DOHH2 (cell line): Measurements from ENCODE around the gene SCAMP3.

Experiments
- H3F3A ChIP-seq: fragments of 200-600 bp; sonication (generic), shearing (Covaris generic); 2 replicates; pipeline ENCODE4 v1.6.0; 2016; ENCODE audit warnings: antibody characterized with exemption, mild to moderate bottlenecking; ENCODE audit not compliant: control insufficient read depth, insufficient read depth
- H3K27ac ChIP-seq: fragments of 200-600 bp; sonication (generic); 2 replicates; pipeline ENCODE4 v1.5.1; 2014; ENCODE audit warnings: low read depth, mild to moderate bottlenecking, low read length, moderate library complexity
- H3K27me3 ChIP-seq: fragments of 200-600 bp; sonication (generic); 2 replicates; pipeline ENCODE4 v1.6.1; 2014; ENCODE audit warnings: mild to moderate bottlenecking, low read length, mixed read lengths; ENCODE audit not compliant: control insufficient read depth
- H3K36me3 ChIP-seq: fragments of 200-600 bp; sonication (generic); 2 replicates; pipeline ENCODE4 v1.6.1; 2014; ENCODE audit warnings: mild to moderate bottlenecking, low read length, moderate library complexity, mixed read lengths; ENCODE audit not compliant: control insufficient read depth
- H3K4me1 ChIP-seq: fragments of 200-600 bp; sonication (generic); 2 replicates; pipeline ENCODE4 v1.6.1; 2014; ENCODE audit warnings: mild to moderate bottlenecking, low read length, mixed read lengths; ENCODE audit not compliant: control insufficient read depth
- H3K4me2 ChIP-seq: fragments of 200-600 bp; sonication (generic); 2 replicates; pipeline ENCODE4 v1.6.0; 2014; ENCODE audit warnings: mild to moderate bottlenecking, low read length, moderate library complexity
- H3K4me3 ChIP-seq: fragments of 200-600 bp; sonication (generic); 2 replicates; pipeline ENCODE4 v1.5.1; 2014; ENCODE audit warnings: mild to moderate bottlenecking, low read length, mixed read lengths
- H3K79me2 ChIP-seq: fragments of 200-600 bp; sonication (generic); 2 replicates; pipeline ENCODE4 v1.6.1; 2014; ENCODE audit warnings: mild to moderate bottlenecking, low read length, mixed read lengths; ENCODE audit not compliant: control insufficient read depth
- H3K9me2 ChIP-seq: fragments of 200-600 bp; sonication (generic); replicated peaks from 2 replicates; pipeline ENCODE4 v1.6.1; 2014; ENCODE audit warnings: mild to moderate bottlenecking, low read length, mixed read lengths; ENCODE audit not compliant: control insufficient read depth
- H3K9me3 ChIP-seq: fragments of 200-600 bp; sonication (generic); 2 replicates; pipeline ENCODE4 v1.6.1; 2014; ENCODE audit warnings: antibody characterized with exemption, low read length, mixed read lengths; ENCODE audit not compliant: control insufficient read depth, insufficient read depth
- H4K20me1 ChIP-seq: fragments of 200-600 bp; sonication (generic); 2 replicates; pipeline ENCODE4 v1.6.0; 2014; ENCODE audit warnings: low read depth, mild to moderate bottlenecking, antibody characterized with exemption, low read length, moderate library complexity; ENCODE audit not compliant: control insufficient read depth, insufficient read depth
- CTCF ChIP-seq: fragments of 200-600 bp; sonication (generic); IDR thresholded peaks from one replicate; pipeline ENCODE4 v1.5.1; 2014; ENCODE audit warnings: antibody characterized with exemption, mild to moderate bottlenecking, low read depth, low read length; ENCODE audit not compliant: poor library complexity, severe bottlenecking
- EZH2phosphoT487 ChIP-seq: fragments of 200-600 bp; sonication (generic); IDR thresholded peaks from 2 replicates; pipeline ENCODE4 v1.6.1; 2017; ENCODE audit warnings: borderline replicate concordance, mild to moderate bottlenecking, antibody characterized with exemption, low read length, moderate library complexity, mixed read lengths

Gene SCAMP3

GRCh38 chr1:155285063-155285462 lies 22.9 kb upstream of the SCAMP3 start:
- Histone ChIP-seq H3K9me2 (no peaks in the 10 kb centered on the region), H3K27ac (no peak overlapping the region), H3K36me3 (peaks cover 37% of the 10 kb centered on the region), H3K4me2 (no peak overlapping the region), H3K4me3 (no peak overlapping the region), H3K9me3 (no peaks in the 10 kb centered on the region), H3K79me2 (no peaks in the 10 kb centered on the region; the same call in 1 of the 2 replicates), H3K4me1 (no peaks in the 10 kb centered on the region), H3K27me3 (no peaks in the 10 kb centered on the region), H3F3A (no peaks in the 10 kb centered on the region), H4K20me1 (no peaks in the 10 kb centered on the region)
- TF ChIP-seq CTCF, result no peak
- no peak for TF ChIP-seq EZH2phosphoT487

GRCh38 chr1:155284476-155284875 lies 22.3 kb upstream of the SCAMP3 start:
- Histone ChIP-seq H3K4me3 (no peak overlapping the region), H4K20me1 (no peaks in the 10 kb centered on the region), H3K4me1 (peaks cover under 1% of the 10 kb centered on the region), H3K79me2 (peaks cover under 1% of the 10 kb centered on the region), H3K9me3 (no peaks in the 10 kb centered on the region), H3K9me2 (no peaks in the 10 kb centered on the region), H3K36me3 (peaks cover 38% of the 10 kb centered on the region), H3K27ac (no peak overlapping the region), H3K4me2 (no peak overlapping the region), H3F3A (no peaks in the 10 kb centered on the region), H3K27me3 (no peaks in the 10 kb centered on the region)
- TF ChIP-seq CTCF (no peak), EZH2phosphoT487 (no peak)

DNA sequence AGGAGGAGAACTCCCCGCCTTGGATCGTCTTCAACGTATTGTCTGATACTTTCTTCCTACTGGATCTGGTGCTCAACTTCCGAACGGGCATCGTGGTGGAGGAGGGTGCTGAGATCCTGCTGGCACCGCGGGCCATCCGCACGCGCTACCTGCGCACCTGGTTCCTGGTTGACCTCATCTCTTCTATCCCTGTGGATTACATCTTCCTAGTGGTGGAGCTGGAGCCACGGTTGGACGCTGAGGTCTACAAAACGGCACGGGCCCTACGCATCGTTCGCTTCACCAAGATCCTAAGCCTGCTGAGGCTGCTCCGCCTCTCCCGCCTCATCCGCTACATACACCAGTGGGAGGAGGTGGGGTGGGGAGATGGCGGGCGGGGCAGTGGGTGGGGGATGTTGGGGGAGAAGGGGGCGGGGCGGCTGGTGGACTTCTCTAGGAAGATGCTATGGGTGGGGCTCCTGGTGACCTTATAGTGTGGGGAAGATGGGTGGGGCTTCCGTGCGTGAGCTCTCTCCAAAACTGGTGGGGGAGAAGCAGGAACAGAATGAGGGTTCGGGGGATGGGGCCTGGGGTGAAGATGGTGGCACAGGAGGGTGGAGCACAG lies 20.4 kb upstream of the SCAMP3 start:
- Histone ChIP-seq H3K36me3 (peaks cover 37% of the 10 kb centered on the region), H3K4me1 (peaks cover 16% of the 10 kb centered on the region), H3K4me2 (no peak overlapping the region), H3K79me2 (peaks cover 15% of the 10 kb centered on the region), H3K27me3 (no peaks in the 10 kb centered on the region), H3F3A (peaks cover 9% of the 10 kb centered on the region; the same call in 1 of the 2 replicates), H3K9me3 (no peaks in the 10 kb centered on the region), H3K9me2 (no peaks in the 10 kb centered on the region), H3K27ac (no peak overlapping the region), H4K20me1 (no peaks in the 10 kb centered on the region), H3K4me3 (no peak overlapping the region)
- TF ChIP-seq EZH2phosphoT487 (no peak), CTCF (no peak)
